NCI-H748 (cell line): ENCODE results near the gene KIF25.
A peak's percentile ranks its signal among the peaks of the same experiment; 100 is the strongest.

Experiments
- DNase-seq: peaks from one replicate; lab custom pipeline; 2025; ENCODE audit not compliant: unreplicated experiment; lab: John Stamatoyannopoulos, UW

Gene KIF25

DNA sequence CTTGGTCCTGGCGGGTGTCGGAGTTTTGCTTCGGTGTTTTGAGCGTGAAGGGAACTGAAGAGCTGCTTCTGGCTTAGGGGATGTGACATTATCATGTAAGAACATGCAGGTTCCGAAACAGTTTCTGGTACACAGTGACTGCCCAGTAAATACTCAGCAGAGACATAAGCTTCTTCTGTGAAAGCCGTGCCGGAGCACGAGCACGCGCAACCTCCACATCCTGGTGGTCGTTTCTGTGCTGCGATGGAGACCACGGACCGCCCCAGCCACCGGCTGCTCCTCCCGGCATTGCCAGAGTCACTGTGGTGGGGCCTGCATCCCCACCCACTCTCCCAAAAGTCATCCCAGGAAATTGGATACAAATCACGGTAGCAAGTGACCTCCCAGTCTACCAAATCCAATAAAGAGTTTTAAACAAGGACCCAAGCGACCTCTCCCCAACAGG is 18.7 kb downstream of the KIF25 start:
- DNase-seq: no peak

DNA sequence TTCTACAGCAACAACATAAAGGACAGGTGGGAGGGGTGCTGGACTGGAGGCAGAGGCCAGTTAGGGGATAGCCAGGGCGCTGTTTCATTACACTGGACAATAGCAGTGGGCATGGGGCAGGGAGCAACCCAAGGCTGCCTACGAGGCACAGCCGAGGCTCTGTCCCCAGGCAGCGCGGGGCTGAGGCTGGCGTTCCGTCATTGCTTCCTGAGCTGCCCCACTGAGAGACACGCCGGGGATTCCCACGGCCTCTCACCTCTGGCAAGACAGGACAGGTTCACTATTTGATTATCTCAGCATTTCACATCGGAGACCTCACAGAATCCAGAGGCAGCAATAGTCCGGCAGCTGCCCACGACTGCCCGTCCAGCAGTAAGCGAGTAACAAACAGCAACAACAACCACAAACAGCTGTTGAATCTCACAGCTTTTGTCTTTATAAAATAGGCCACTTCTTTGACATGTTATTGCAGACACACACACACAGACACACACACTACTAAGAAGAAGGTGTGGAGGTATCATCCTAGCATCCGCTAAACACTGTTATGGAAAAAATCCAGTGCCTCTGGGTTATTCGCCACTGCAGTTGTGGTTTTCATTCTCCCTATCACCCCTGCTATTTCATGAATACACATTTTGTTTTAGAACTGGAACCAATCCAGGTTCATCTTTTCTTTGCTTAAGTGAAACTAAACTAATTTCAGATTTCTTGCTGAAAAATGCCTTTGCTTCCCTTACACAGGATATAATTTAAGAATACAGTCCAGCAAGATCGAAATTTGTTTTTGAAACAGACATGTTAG is 19.5 kb downstream of the KIF25 start:
- no peak for DNase-seq

DNA sequence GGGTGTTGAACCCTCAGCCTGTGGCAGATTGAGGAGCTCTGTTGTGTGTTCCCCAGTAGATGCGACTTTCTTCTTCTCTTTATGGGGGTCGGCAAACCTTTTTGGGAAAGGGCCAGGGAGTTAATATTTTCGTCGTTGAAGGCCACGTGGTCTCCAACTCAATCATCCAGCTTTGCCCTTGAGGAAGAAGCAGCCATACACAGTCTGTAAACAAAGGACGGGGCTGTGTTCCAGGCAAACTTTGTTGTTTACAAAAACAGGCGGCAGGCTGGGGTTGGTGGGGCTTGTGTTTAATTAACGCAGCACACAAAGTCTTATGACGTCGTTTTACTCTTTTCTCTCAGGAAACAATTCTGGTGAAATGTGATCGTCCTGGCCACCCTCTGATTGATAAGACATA is 20.2 kb downstream of the KIF25 start:
- DNase-seq: peak; percentile 35

DNA sequence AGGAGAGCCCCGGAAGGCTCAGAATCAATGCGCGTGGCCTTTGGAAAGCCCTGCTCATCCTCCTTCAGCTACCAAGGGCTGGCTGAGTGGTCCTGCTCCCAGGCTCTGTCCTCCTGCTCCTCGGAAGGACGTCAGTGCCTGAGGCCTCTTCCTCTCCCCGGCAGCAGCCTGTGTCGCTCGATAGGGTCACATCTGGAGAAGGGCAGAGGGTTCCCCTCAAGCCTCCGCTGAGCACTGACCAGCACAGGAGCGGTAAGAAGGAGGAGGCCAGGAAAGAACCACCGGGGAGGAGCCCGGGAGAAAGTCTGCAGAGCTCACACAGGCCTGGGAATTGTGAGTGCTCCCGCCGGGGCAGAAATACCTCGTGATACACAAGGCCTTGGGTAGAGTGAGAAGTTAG is 21.2 kb downstream of the KIF25 start:
- DNase-seq: no peak

DNA sequence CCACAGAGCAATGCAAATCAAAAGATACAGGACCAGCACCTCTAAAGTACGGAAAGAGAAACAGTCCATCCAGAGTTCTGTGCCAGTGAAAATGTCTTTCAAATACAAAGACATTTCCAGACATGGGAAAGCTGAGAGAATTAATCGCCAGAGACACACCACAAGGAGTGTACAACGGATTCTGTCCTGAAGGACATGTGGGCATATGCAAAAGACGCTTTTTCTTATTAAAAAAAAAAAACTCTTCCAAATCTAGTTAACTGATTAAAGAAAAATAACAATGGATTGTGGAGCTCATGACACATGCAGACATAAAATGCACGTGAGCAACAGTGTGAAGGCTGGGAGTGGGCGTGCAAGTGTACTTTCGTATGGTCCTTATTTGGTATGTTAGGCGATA is 22.8 kb downstream of the KIF25 start:
- no peak for DNase-seq

DNA sequence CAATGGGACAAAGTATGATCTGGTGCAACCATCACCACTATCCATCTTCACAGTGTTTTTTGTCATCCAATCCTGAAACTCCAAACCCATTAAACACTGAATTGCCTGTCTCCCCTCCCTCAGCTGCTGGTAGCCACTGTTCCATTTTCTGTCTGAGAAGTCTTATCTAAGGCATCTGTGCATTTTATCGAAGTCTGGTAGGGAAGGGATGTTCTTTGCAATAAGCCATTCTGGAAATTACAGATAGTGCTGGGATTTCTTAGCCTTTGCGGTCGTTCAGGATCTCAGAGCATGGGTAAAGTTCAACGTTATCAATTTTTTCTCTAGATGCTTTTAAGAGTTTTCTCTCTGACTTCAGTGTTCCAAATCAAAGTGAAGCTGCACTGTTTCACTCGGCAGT is 24.1 kb downstream of the KIF25 start:
- no peak for DNase-seq

DNA sequence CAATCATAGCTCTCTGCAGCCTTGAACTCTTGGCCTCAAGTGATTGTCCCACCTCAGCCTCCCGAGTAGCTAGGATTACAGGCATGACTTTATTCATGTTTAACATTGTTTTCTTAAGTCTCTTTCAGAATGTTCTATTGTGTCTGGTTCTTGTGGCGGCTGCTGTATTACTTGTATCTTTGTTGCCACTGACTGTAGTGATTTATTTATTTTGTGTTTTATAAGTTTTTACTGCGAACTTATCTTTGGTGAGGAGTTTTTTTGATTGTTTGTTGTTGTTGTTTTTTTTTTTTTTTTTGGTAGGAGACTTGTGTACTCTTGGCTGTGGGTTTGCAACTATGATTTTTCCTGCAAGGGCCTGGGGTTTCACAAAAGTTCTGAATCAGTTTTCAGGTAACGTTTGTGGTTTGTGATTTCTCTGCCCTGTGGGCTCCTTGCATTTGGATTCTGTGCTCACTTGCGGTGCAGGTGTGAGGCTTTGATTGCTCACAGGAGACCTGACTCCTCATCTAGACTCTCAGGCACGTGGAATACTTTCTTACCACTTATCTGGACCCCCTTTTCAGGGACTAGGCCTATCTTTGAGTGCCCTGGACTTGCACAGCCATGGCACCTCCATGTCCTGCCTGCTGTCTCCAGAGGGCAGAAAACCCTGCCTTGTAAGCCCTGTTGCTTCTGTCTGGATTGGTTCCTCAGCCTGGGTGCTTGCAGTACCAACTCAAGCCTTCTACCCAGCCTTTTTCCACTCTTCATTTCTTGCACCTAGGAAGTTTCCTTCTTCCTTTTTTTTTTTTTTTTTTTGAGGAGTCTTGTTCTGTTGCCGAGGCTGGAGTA is 25.2 kb downstream of the KIF25 start:
- no peak for DNase-seq

DNA sequence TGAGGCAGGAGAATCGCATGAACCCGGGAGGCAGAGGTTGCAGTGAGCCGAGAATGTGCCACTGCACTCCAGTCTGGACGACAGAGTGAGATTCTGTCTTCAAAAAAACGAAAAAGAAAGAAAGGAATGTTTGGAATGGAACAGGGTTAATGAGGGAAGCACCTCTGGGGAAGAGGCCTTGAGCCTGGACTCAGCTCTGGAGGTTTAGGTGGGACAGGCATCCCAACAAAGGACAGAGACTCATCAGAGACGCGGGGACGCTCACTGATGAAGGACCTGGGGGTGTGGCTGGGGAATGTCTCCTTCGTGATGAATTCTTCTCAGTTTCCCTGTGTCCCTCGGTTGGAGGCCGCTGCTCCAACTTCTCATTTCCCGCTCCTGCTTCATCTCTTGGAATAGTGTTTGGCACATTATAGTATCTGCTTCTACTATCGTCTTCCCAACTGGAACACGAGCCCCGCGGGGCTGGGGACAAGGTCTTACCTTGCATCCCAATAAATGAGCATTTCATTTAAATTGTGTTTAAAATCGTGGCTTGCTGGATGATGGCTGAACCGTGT is 27.6 kb downstream of the KIF25 start:
- DNase-seq: no peak

DNA sequence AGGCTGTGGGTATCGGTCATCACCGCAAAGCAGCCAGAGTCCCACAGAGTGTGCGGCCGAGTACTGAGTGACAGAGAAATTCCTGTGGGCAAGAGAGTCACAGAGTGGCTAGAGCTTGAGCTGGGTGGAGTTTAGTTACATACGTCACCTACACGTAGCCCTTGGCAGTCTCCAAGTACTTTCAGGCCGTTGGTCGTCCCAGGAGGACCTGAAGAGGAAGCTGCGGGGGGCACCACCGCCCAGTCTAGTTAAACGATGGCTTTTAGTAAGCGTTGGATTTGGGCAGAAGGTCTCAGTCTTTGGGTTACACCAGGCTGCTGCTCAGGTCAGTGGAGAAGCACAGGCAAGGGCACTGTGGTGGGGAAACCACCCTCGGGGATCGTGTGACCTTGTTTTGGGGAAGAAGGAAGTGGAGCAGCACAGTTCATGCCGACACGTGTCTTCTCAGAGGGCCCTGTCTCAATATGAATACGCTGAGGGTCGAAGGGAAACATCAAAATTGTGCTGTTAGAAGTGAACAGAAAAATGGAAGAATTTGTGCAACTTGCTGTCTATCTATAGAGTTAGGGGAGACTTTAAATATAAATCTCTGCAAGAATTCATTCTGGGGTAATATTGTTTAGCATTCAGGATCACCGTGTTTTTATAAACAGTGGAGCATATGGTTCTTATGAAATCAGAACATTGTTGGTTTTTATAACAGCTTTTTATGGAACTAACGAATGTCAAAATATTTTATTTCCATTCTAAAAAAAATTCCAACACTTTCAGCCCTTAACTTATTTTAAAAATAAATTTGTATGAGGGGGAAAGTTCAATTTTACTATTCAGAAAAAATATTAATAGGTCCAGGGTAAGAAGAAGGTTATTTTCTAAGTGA is 28.6 kb downstream of the KIF25 start:
- no peak for DNase-seq

DNA sequence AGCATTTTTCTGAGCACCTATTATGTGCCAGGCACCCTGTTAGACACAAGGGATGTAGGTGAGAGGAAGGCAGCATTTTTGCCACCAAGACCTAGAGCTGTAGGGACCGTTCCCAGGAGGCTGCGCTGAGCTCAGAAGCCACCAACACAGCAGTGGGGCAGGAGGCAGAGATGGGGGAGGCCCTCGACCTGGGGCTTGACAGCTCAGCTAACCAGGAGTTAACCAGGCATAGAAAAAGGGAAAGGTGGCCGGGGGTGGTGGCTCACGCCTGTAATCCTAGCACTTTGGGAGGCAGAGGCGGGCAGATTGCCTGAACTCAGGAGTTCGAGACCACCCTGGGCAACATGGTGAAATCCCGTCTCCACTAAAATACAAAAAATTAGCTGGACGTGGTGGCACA is 29.5 kb downstream of the KIF25 start:
- no peak for DNase-seq

DNA sequence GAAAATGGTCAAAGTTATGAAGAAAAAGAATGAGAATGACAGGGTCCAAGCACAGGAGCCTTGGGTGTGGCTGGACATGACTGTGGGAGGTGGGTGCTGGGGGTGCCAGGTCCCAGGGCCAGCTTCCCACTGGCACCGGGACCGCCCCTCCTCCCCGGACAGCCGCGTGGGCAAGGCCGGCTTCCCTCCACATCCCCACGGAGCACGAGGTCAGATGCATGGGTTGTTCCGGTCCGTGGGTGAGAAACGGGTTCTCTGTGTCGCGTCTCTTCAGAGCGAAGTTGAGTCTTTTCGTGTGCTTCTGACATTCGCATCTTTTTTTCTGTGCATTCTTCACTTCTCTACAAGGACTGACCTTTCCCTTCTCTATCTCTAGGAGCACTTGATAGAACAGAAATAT is 30.1 kb downstream of the KIF25 start:
- DNase-seq: no peak

DNA sequence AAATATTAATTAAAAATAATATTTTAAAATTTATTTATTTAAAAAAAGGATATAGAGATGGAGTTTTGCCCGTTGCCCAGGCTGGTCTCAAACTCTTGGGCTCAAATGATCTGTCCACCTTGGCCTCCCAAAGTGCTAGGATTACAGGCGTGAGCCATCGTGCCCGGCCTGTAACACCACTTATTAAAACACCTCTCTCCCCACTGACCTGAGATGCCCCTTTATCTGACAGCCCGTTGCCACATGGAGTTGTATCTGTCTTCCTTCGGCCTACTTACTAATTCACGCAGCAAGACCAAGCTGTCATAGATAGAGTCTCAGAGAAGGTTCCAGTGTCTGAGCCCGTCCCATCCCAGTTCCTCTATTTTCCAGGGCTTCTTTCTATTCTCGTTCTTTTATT is 30.7 kb downstream of the KIF25 start:
- no peak for DNase-seq

DNA sequence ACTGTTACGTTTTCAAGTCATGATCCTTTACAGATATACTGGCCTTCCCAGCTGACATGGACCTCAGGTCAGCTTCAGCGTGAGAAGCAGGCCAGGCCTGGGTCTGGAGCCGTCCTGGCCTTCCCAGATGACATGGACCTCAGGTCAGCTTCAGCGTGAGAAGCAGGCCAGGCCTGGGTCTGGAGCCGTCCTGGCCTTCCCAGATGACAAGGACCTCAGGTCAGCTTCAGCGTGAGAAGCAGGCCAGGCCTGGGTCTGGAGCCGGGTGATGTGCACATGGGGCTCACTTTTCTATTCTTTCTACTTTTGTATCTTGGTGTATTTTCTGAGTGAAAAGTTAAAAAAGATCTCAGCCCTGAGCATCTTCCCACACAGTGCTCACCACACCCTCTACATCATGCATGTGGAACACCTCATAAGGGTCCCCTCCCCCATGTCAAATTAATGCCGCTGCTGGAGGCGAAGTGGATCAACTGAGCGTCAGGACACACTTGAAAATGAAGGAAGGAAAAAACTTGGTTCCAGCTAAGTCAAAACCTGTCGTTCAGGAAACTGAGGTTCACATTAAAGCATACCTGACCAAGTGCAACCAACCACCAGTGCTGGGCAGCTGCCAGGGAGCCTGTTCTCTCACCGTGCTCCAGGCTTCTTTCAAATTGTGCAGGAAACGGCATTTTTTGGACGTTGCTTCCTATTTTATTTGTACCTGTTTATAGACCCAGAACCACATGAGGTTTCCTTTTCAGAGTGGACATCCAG is 32.2 kb downstream of the KIF25 start:
- no peak for DNase-seq

DNA sequence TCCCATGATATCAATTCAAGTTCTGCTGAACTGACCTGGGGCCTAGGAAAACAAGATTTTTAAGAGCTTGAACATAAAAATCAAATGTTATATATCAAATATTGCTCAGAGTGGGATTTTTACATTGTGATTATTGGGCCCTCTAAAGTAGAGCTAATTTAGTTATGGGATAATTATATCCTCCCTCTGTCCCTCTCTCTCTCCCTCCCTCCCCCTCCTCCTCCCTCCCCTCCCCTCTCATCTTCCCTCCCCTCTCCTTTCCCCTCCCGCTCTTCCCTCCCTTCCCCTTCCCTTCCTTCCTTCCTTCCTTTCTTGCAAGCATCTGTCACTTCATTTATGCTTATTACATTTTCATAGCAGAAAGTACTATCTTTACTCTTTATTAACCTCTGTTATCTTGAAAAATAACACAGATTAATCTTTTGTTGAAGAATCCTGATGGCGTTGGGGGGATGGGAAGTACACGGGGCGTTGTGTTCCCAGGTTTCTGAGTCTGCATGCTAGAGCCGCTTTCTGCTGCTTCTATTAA is 32.8 kb downstream of the KIF25 start:
- no peak for DNase-seq

DNA sequence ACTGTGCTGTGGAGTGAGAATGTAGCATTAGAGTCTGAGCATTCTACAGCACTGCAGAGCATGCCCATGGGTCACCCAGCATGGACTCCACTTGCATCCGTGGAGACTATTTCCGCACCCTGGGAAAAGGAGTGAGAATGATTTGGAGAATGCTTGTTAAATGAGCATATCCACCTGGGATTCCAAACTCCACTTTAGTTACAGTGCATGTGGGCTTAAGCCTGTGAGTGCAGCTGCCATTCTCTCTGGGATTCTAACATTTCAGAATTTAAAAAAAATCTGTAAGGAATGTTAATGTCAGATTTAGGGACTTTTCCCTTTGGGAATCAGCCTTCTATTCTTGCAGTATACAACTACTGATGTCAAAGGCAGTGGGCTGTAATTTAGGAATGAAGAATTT is 33.4 kb downstream of the KIF25 start:
- no peak for DNase-seq

DNA sequence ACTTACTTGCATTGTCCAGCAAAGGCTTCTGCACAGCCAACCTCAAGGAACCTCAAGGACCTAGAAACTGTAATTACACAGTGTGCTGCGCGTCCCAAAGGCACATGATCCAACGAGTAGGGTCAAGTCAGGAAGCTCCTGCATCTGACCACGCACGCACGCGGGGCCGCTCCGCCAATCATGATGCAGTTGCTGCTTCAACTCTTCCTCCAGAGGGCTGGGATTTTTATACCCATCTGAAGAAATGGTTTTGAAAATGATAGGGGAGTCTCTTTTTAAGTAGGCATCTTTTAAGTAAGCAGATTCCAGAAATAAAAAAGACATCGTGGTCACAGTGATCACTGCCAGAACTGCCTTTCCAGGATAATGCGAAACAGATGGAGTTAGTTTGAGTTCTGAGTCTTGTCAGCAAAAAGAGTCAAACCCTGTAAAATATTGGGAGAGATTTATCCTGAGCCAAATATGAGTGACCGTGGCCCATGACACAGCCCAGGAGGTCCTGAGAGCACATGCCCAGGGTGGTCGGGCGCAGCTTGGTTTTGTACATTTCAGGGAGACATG is 34.0 kb downstream of the KIF25 start:
- DNase-seq: no peak

DNA sequence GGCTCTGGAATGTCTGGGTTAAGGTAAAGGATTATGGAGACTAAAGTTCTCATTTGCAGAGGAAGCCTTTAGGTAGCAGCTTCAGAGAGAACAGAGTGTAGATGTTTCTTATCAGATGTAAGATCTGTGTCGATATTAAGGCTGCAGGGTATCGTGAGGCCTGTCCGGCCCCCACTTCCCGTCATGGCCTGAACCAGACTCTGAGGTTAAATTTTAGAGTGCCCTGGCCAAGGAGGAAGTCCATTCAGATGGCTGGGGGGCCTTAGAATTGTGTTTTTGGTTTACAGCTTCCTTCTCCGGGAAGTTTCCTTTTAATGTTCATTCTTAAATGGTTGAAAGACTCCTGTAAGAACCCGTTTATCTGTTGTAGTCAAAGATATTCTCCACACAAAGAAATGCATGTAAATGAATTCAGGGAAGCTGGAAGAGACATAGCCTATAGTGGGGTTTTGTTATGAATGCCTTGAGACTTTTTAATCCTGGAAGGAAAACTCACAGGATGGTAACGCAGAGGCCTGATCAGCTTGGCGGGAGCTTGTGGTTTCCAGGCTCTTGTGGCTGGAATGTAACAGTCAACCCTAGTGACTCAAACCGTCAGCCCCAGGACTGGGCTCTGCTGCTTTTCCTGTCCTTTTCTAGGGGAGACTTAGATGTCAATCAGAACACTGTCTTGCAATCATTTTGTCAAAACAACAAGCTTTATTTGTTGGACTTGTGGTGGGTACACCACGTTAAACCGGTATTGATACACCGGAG is 34.7 kb downstream of the KIF25 start:
- no peak for DNase-seq

DNA sequence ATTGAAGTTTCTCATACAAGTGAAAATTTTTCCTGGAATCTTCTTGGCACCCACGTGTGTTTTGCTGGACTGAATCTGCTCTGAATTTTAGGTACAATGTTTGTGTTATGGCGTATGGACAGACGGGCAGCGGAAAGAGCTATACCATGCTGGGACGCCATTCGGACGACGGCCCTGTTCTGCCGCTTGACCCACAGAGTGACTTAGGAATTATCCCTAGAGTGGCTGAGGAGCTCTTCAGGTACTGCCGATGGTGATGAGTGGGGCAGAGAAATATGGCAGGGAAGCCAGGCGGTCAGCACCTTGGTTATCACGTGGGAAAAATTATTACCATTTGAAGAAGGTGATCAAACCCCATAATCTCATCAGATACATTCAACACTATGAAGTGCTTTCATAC is 36.3 kb downstream of the KIF25 start:
- DNase-seq: no peak

DNA sequence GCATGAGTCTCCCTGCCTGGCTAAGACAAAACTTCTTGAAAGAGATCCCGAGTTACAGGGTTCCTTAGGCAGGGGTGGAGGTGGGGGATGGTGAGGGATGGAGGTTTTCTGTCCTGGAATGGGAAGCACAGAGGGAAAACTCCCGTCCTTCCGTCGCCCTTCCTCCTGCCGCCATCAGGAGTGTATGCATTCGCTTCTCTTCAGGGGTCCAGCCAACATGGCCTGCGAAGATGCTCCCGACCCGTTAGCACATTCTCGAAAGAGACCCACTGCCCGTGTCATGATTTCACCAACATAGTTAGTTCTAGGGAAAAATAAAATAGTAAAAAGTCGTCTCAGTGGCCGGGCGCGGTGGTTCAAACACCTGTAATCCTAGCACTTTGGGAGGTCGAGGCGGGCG is 37.1 kb downstream of the KIF25 start:
- DNase-seq: no peak
